T-helper 2 cell treated with Interferon-gamma antibody and Interleukin-4, amounts not matched to agents 5 μg/mL and 100 μg/mL, for 36 hours (primary cell): Measurements from ENCODE around the gene PPP6R2.

Experiments
- DNase-seq: peaks from one replicate; pipeline ENCODE4 v3.0.0; 2021; ENCODE audit warnings: low spot score
- H3K27ac Mint-ChIP-seq: one replicate; pipeline ENCODE4 v1.8.0; 2021; ENCODE audit warnings: mild to moderate bottlenecking, mixed read lengths
- H3K27me3 Mint-ChIP-seq: one replicate; pipeline ENCODE4 v1.8.0; 2021; ENCODE audit warnings: low read depth, mixed read lengths
- H3K36me3 Mint-ChIP-seq: one replicate; pipeline ENCODE4 v1.8.0; 2021; ENCODE audit warnings: low read depth, mixed read lengths
- H3K4me1 Mint-ChIP-seq: one replicate; pipeline ENCODE4 v1.8.0; 2021; ENCODE audit warnings: low read depth, mixed read lengths
- H3K4me3 Mint-ChIP-seq: one replicate; pipeline ENCODE4 v1.8.0; 2022; ENCODE audit warnings: mild to moderate bottlenecking, moderate library complexity, mixed read lengths
- H3K9me3 Mint-ChIP-seq: one replicate; pipeline ENCODE4 v1.8.0; 2021; ENCODE audit warnings: mixed read lengths

The PPP6R2 gene

GRCh38 chr22:50476868-50477267, 133.7 kb downstream of the PPP6R2 start:
- H3K36me3 Mint-ChIP-seq: peaks cover 9% of the 10 kb centered on the region
- DNase-seq: no peak
- H3K4me3 Mint-ChIP-seq: peak overlapping the region; percentile 64
- H3K4me1 Mint-ChIP-seq: peaks cover 21% of the 10 kb centered on the region
- H3K9me3 Mint-ChIP-seq: no peaks in the 10 kb centered on the region
- H3K27me3 Mint-ChIP-seq: peaks cover 12% of the 10 kb centered on the region
- H3K27ac Mint-ChIP-seq: no peak overlapping the region

GRCh38 chr22:50477923-50478322, 134.8 kb downstream of the PPP6R2 start:
- H3K36me3 Mint-ChIP-seq: peaks cover 5% of the 10 kb centered on the region
- no peak overlapping the region for H3K4me3 Mint-ChIP-seq
- no peak for DNase-seq

GRCh38 chr22:50479721-50480120, 136.6 kb downstream of the PPP6R2 start:
- Mint-ChIP-seq H3K27me3 (peaks cover 12% of the 10 kb centered on the region), H3K4me3 (peak overlapping the region; percentile 80), H3K36me3 (no peaks in the 10 kb centered on the region), H3K4me1 (peaks cover 4% of the 10 kb centered on the region), H3K9me3 (no peaks in the 10 kb centered on the region), H3K27ac (no peak overlapping the region)
- DNase-seq: no peak

More at GRCh38 chr22:50477923-50478322, 134.8 kb downstream of the PPP6R2 start:
- peaks cover 12% of the 10 kb centered on the region for H3K27me3 Mint-ChIP-seq
- peaks cover 13% of the 10 kb centered on the region for H3K4me1 Mint-ChIP-seq
- H3K27ac Mint-ChIP-seq: no peak overlapping the region
- no peaks in the 10 kb centered on the region for H3K9me3 Mint-ChIP-seq

- H3K4me3 Mint-ChIP-seq: peak overlapping the region; percentile 61
- no peaks in the 10 kb centered on the region for H3K36me3 Mint-ChIP-seq
- peaks cover 12% of the 10 kb centered on the region for H3K27me3 Mint-ChIP-seq
- no peak overlapping the region for H3K27ac Mint-ChIP-seq
- H3K4me1 Mint-ChIP-seq: peaks cover 4% of the 10 kb centered on the region
- H3K9me3 Mint-ChIP-seq: no peaks in the 10 kb centered on the region
- no peak for DNase-seq
Measured at GRCh38 chr22:50481045-50481439, 137.9 kb downstream of the PPP6R2 start.

- peaks cover 12% of the 10 kb centered on the region for H3K27me3 Mint-ChIP-seq
- no peaks in the 10 kb centered on the region for H3K36me3 Mint-ChIP-seq
- peak within 1 kb of the TSS; percentile 80 for H3K4me3 Mint-ChIP-seq
- DNase-seq: peak; percentile 62
- H3K9me3 Mint-ChIP-seq: no peaks in the 10 kb centered on the region
- peaks cover 4% of the 10 kb centered on the region for H3K4me1 Mint-ChIP-seq
- H3K27ac Mint-ChIP-seq: peak within 1 kb of the TSS; percentile 41
Measured at GRCh38 chr22:50481440-50482106, 138.4 kb downstream of the PPP6R2 start, which contains the start of gene ADM2. Gene ADM2, plus strand, starts transcription at chr22:50481543. Its CDS starts 305 bp downstream, at chr22:50481848.

- Mint-ChIP-seq H3K27ac (peak overlapping the region; percentile 41), H3K4me1 (no peaks in the 10 kb centered on the region), H3K36me3 (no peaks in the 10 kb centered on the region), H3K27me3 (peaks cover 12% of the 10 kb centered on the region), H3K4me3 (peak overlapping the region; percentile 79), H3K9me3 (no peaks in the 10 kb centered on the region)
- DNase-seq: no peak
Measured at GRCh38 chr22:50482107-50483074, 139.3 kb downstream of the PPP6R2 start.

- Mint-ChIP-seq H3K9me3 (no peaks in the 10 kb centered on the region), H3K27ac (no peak overlapping the region), H3K27me3 (peaks cover 12% of the 10 kb centered on the region), H3K4me1 (no peaks in the 10 kb centered on the region), H3K36me3 (no peaks in the 10 kb centered on the region), H3K4me3 (peak overlapping the region; percentile 48)
- no peak for DNase-seq
Measured at GRCh38 chr22:50483106-50483505, 140.0 kb downstream of the PPP6R2 start.

- no peak for DNase-seq
- Mint-ChIP-seq H3K27me3 (peaks cover 12% of the 10 kb centered on the region), H3K4me3 (no peak overlapping the region), H3K9me3 (no peaks in the 10 kb centered on the region), H3K36me3 (no peaks in the 10 kb centered on the region), H3K4me1 (no peaks in the 10 kb centered on the region), H3K27ac (no peak overlapping the region)
Measured at GRCh38 chr22:50483556-50483955, 140.4 kb downstream of the PPP6R2 start.

GRCh38 chr22:50483977-50484853, 141.1 kb downstream of the PPP6R2 start:
- Mint-ChIP-seq H3K27me3 (peaks cover 12% of the 10 kb centered on the region), H3K9me3 (no peaks in the 10 kb centered on the region), H3K27ac (no peak overlapping the region), H3K4me1 (no peaks in the 10 kb centered on the region), H3K4me3 (no peak overlapping the region), H3K36me3 (no peaks in the 10 kb centered on the region)
- no peak for DNase-seq

GRCh38 chr22:50485221-50486131, 142.3 kb downstream of the PPP6R2 start:
- H3K4me1 Mint-ChIP-seq: no peaks in the 10 kb centered on the region
- peak overlapping the region; percentile 34 for H3K27ac Mint-ChIP-seq
- no peaks in the 10 kb centered on the region for H3K36me3 Mint-ChIP-seq
- no peak for DNase-seq
- H3K9me3 Mint-ChIP-seq: no peaks in the 10 kb centered on the region
- peaks cover 2% of the 10 kb centered on the region for H3K27me3 Mint-ChIP-seq
- H3K4me3 Mint-ChIP-seq: no peak overlapping the region

- no peaks in the 10 kb centered on the region for H3K36me3 Mint-ChIP-seq
- H3K27me3 Mint-ChIP-seq: no peaks in the 10 kb centered on the region
- no peak within 1 kb of the TSS for H3K27ac Mint-ChIP-seq
- peaks cover 6% of the 10 kb centered on the region for H3K4me1 Mint-ChIP-seq
- no peak for DNase-seq
- no peaks in the 10 kb centered on the region for H3K9me3 Mint-ChIP-seq
- H3K4me3 Mint-ChIP-seq: no peak within 1 kb of the TSS
Measured at GRCh38 chr22:50486561-50487289, 143.6 kb downstream of the PPP6R2 start, which contains the start of gene MIOX. Gene MIOX, plus strand, starts transcription at chr22:50486859. Its CDS starts 39 bp downstream, at chr22:50486898.

GRCh38 chr22:50487290-50488005, 144.3 kb downstream of the PPP6R2 start:
- H3K27me3 Mint-ChIP-seq: no peaks in the 10 kb centered on the region
- no peak for DNase-seq
- H3K27ac Mint-ChIP-seq: no peak overlapping the region
- H3K4me1 Mint-ChIP-seq: peaks cover 6% of the 10 kb centered on the region
- H3K4me3 Mint-ChIP-seq: no peak overlapping the region
- no peaks in the 10 kb centered on the region for H3K36me3 Mint-ChIP-seq
- H3K9me3 Mint-ChIP-seq: no peaks in the 10 kb centered on the region
